Calu3 (cell line): ENCODE data around the gene ADAD2. TPM values are rescaled to one million over a fixed set of nuclear protein-coding genes. Genes with fewer than 3 reads are reported as not detected.

ENCODE experiments used
- BruUV-seq: library from RNA; stranded (reverse); fragments of 400-500 nt; replicated peaks from 2 replicates; lab custom pipeline; 2021; lab: Mats Ljungman, UMichigan
- CTCF ChIA-PET: fragments of 300-600 bp; sonication (Branson Sonifier 250); formaldehyde crosslinking; loops from one replicate; lab custom pipeline; 2022; ENCODE audit warnings: antibody characterized with exemption; lab: Charles Lee
- DNase-seq: peaks from one replicate; pipeline ENCODE4 v3.0.0; 2022
- H3K27ac Mint-ChIP-seq: one replicate; pipeline ENCODE4 v1.8.0; 2022; ENCODE audit warnings: mixed read lengths; ENCODE audit not compliant: unreplicated experiment
- H3K27me3 Mint-ChIP-seq: one replicate; pipeline ENCODE4 v1.8.0; 2022; ENCODE audit warnings: mixed read lengths; ENCODE audit not compliant: unreplicated experiment
- H3K36me3 Mint-ChIP-seq: one replicate; pipeline ENCODE4 v1.8.0; 2022; ENCODE audit warnings: mild to moderate bottlenecking, moderate library complexity, mixed read lengths; ENCODE audit not compliant: insufficient read depth, unreplicated experiment
- H3K4me1 Mint-ChIP-seq: one replicate; pipeline ENCODE4 v1.8.0; 2022; ENCODE audit warnings: mild to moderate bottlenecking, low read depth, mixed read lengths; ENCODE audit not compliant: unreplicated experiment
- H3K4me3 Mint-ChIP-seq: one replicate; pipeline ENCODE4 v1.8.0; 2022; ENCODE audit warnings: mild to moderate bottlenecking, low read depth, moderate library complexity, mixed read lengths; ENCODE audit not compliant: unreplicated experiment
- H3K9me3 Mint-ChIP-seq: one replicate; pipeline ENCODE4 v1.8.0; 2022; ENCODE audit warnings: low read depth, mixed read lengths; ENCODE audit not compliant: unreplicated experiment
- CTCF ChIP-seq: fragments of 200-600 bp; IDR thresholded peaks from one replicate; pipeline ENCODE4 v1.8.0; 2022; ENCODE audit warnings: antibody characterized with exemption; ENCODE audit not compliant: unreplicated experiment
- intact Hi-C: fragments of 100-400 bp; cut with micrococcal nuclease; formaldehyde crosslinking; loops from one replicate; pipeline ENCODE4 v1.10.0; 2022; ENCODE audit not compliant: unreplicated experiment
- total RNA-seq: library from RNA; stranded (reverse); gene quantifications from 2 replicates; pipeline ENCODE4 v1.2.3, GENCODE V29; 2022

ADAD2 gene
- total RNA-seq, 1 experiment from 2014 or later, result not detected

- no peaks in the 10 kb centered on the region for H3K9me3 Mint-ChIP-seq
- H3K4me3 Mint-ChIP-seq, result no peak overlapping the region
- DNase-seq, result no peak
- H3K4me1 Mint-ChIP-seq, result no peaks in the 10 kb centered on the region
- peaks cover 35% of the 10 kb centered on the region for H3K27me3 Mint-ChIP-seq
- H3K27ac Mint-ChIP-seq, result no peak overlapping the region
- H3K36me3 Mint-ChIP-seq, result peaks cover 6% of the 10 kb centered on the region
- CTCF ChIA-PET, result interaction anchor here (1.2 to 2.3 kb wide), 4 partner anchors 20 to 71 kb away, joined by 4 to 18 read pairs (median 9); partner anchors contain the start of genes MBTPS1 and TAF1C
- no TSS peak for BruUV-seq
- no peak for TF ChIP-seq CTCF
- intact Hi-C loops, result no loop called here
Observed at GRCh38 chr16:84155771-84156170, 35.2 kb upstream of the ADAD2 start.

- DNase-seq, result peak; percentile 39
- Mint-ChIP-seq H3K27ac (peak overlapping the region; percentile 10), H3K27me3 (peaks cover 33% of the 10 kb centered on the region), H3K4me3 (no peak overlapping the region), H3K9me3 (no peaks in the 10 kb centered on the region), H3K36me3 (peaks cover 6% of the 10 kb centered on the region), H3K4me1 (no peaks in the 10 kb centered on the region)
- intact Hi-C loops, result no loop called here
- no TSS peak for BruUV-seq
- CTCF ChIA-PET, result interaction anchor here (0.7 to 2.3 kb wide), 9 partner anchors 11 to 313 kb away, joined by 3 to 18 read pairs (median 5); partner anchors contain the start of genes DNAAF1, HSDL1, MBTPS1 and TAF1C
- TF ChIP-seq CTCF, result no peak
Observed at GRCh38 chr16:84156342-84156784, 34.6 kb upstream of the ADAD2 start.

- no peaks in the 10 kb centered on the region for H3K4me1 Mint-ChIP-seq
- peaks cover 46% of the 10 kb centered on the region for H3K27me3 Mint-ChIP-seq
- H3K27ac Mint-ChIP-seq, result no peak overlapping the region
- H3K4me3 Mint-ChIP-seq, result no peak overlapping the region
- no TSS peak for BruUV-seq
- H3K36me3 Mint-ChIP-seq, result peaks cover 6% of the 10 kb centered on the region
- intact Hi-C loops, result no loop called here
- no peak for TF ChIP-seq CTCF
- CTCF ChIA-PET, result no interaction called here
- no peak for DNase-seq
- no peaks in the 10 kb centered on the region for H3K9me3 Mint-ChIP-seq
Observed at GRCh38 chr16:84159007-84159406, 31.9 kb upstream of the ADAD2 start.

GRCh38 chr16:84159800-84160199 lies 31.2 kb upstream of the ADAD2 start:
- intact Hi-C loops, result no loop called here
- H3K27ac Mint-ChIP-seq, result no peak overlapping the region
- H3K4me1 Mint-ChIP-seq, result no peaks in the 10 kb centered on the region
- CTCF ChIA-PET, result no interaction called here
- H3K27me3 Mint-ChIP-seq, result peaks cover 54% of the 10 kb centered on the region
- H3K4me3 Mint-ChIP-seq, result no peak overlapping the region
- BruUV-seq, result no TSS peak
- no peaks in the 10 kb centered on the region for H3K9me3 Mint-ChIP-seq
- no peak for DNase-seq
- H3K36me3 Mint-ChIP-seq, result peaks cover 6% of the 10 kb centered on the region
- no peak for TF ChIP-seq CTCF
